GM19468 (cell line): ENCODE results near the gene NCR3LG1.
"Not testable (repeated sequence)": the region's sequence is repeated elsewhere in the genome, so short reads cannot be mapped to it uniquely, and the experiment has no call there.

Experiments
- ATAC-seq: cut with Tn5 transposase; IDR thresholded peaks from one replicate; pipeline ENCODE4 v1.9.1; 2021; ENCODE audit warnings: mild to moderate bottlenecking, moderate library complexity, moderate number of reproducible peaks; ENCODE audit not compliant: unreplicated experiment; ENCODE audit errors: extremely low read depth

NCR3LG1 gene

DNA sequence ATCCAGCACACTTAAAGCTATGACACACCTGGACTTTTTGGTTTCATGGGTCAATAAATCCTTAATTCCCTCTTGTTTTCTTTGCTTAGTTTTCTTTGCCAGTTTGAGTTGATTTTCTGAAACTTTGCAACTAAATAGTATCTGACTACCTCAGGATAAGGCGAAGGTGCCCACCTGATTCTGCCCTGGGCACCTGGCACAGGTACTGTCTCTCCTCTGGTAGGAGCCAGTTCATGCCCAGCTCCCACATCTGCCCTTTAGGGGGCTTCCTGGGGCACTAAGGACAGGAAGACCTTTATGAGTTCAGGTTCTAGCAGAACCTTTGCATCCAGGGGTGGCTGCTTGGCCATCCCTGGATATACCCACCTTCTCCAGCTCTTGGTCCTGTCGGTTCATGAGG lies 56.4 kb downstream of the NCR3LG1 start:
- no peak for ATAC-seq

DNA sequence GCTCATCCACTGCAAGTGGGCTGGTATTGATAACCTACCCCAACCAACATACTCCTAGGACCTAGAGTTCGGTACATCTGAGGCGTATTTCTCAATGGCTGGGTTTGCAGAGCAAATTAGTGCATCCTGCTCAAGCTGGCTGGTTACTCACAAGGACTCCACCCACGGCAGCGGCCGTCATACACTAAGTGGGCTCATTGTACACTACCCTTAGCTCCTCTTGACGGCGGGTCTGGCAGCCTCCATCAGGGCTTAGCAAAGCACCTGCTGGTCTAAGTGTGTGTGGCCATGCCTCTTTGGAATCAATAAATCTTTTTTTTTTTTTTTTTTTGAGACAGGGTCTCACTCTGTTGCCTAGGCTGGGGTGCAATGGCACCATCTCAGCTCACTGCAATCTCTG lies 57.0 kb downstream of the NCR3LG1 start:
- no peak for ATAC-seq

DNA sequence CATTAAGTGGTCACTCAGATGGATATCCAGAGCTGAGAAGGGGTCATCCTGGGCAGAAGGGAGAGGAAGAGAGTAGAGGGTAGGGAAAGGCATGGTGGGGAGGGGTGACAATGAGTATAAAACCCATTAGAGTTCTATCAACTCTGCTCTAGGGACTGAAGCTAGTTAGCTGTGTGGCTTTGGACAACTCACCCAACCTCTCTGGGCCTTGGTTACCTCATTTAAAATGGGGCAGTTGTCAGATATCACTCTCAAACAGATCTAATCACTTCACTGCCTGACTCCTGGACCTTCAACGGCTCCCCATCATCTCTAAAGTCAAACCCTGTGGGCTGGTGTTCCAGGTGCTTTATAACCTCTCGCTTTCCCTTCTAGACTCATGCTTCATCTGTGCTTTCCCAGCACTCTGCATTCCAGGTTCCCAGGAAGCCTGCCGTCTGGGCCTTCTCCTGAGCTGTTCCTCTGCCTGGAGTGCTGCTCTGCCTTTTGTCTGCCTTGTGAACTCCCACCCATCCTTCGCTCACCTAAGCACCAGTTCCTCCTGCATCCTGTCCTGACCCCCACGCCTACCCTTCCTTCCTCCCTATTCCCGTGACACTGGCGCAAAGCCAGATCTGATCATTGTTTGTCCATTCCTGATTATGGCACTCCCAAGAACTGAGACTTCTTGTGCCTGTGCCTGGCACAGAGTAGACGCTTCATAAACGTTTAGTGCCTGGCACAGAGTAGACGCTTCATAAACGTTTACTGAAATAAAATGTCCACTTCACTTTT lies 59.2 kb downstream of the NCR3LG1 start:
- ATAC-seq = no peak

DNA sequence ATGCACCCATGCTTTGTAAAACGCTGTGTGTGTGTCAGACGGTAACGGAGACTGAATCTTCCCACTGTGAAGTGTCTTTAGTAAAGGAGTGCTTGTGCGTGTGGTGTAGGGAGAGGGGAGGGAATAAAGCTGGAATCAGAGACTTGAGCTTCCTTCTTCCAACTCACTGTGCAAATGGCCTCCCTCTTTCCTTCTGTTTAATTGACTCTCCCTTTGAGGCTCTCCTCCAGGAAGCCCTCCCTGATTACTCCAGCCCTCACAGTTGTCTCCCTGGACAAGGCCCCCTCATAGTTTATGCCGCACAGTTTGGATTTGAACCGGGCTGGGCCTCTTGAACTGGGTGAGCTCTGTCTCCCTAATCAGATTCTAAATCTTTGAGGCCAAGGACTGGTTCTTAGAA lies 59.8 kb downstream of the NCR3LG1 start:
- ATAC-seq = no peak

DNA sequence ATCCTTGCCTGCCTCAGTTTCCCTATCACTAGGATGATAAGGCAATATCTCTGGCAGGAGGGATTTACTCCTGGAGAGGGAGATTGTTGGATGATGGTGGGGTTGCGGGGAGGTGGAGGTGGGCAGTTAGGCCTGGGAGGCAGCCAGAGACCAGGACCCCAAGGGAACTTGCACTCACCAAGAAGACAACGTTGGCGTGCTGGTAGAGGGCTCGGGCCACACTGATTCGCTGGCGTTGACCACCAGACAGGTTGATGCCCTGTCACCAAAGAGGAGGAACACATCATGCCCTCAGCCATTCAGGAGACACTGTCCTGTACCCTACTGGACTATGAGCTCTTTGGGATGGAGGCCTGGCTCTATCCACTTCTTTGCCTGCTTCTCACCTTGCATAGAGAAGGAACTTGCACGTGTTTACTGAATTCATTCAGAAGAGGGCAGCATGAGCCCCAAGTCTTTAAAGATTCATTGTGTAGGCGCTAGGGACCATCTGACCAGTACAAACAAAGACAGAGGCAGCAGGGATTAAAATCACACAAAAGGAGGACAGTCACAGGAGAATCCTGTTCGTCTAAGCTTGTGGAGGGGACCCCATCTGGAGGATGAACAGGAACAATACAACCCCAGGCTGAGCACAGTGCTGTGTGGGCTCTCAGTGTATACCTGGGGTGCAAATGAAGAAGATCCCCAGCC lies 61.0 kb downstream of the NCR3LG1 start:
- ATAC-seq = no peak

DNA sequence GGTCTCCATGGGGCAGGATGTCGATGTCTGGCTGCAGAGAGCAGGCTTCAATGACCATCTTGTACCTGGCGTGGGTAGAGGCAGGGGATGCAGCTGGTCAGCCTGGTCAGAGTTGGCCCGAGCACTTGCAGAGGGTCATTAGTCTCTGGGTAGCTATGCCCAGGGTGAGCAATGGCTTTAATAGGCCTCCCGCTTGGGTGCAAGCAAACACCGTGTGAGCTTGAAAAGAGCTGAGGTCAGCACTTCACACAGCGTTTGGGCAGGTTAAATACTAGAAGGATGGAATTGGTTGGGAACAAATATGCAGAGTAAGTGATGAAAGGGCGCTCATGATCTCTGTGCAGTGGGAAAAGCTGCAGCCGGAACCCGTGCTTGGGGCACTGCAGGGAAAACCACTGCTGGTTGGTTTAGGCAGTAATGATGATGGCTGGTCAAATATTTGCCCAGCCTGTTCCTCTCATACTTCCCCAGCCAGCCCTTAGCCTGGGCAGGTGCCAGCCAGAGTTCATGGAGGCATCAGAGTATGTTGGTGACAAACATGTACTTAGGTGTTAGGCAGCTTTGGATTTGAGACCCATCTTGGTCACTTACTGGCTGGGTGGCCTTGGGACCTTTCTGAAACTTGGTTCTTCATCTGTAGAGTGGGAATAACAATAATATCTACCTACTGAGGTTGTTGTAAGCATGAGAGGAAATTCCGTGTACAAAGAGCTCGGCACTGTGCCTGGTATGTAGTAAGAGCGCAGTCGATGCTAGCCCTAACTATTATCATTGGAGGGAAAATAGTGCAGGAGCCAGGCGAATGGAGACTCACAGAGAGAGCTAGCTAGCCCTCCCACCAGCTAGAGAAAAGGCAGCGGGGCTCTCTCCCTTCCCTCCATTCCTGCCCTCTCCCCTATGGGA lies 62.1 kb downstream of the NCR3LG1 start:
- no peak for ATAC-seq

DNA sequence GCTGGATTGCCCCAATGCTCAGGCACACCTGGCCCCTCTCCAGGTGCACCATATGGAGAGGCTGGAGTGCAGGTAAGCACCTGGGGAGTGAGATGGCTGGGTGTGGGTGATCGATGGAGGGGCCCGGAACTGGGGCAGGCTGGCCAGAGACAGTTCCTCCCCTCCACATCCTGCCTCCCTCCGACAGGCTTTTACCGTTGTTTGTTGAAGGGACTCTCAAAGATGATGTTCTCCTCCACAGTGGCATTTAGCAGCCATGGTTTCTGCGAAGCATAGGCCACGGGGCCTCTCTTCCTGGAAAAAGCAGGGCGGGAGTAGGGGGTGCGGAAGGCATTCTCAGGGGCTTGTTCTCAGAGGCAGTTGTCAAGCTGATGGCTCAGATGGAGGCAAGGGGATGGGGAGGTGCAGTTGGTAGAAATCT lies 62.7 kb downstream of the NCR3LG1 start:
- no peak for ATAC-seq

DNA sequence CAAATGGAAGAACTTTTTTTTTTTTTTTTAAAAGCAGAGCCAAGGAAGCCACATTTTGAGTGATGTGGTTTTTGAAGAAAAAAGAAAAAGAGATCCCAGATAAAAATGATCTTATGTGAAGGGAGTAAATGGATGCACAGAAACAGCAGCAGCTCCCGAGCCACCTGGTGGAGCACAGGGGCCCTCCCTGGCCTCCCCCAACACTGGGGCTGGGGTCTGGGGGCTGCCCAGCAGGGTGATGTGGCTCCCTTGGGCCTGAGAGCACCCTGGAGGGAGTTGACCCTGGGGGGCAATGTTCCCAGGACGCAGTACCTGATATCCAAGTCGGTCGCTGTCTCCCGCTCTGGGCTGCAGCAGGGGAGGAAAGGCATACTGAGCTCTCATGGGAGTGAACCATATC lies 63.4 kb downstream of the NCR3LG1 start:
- no peak for ATAC-seq

DNA sequence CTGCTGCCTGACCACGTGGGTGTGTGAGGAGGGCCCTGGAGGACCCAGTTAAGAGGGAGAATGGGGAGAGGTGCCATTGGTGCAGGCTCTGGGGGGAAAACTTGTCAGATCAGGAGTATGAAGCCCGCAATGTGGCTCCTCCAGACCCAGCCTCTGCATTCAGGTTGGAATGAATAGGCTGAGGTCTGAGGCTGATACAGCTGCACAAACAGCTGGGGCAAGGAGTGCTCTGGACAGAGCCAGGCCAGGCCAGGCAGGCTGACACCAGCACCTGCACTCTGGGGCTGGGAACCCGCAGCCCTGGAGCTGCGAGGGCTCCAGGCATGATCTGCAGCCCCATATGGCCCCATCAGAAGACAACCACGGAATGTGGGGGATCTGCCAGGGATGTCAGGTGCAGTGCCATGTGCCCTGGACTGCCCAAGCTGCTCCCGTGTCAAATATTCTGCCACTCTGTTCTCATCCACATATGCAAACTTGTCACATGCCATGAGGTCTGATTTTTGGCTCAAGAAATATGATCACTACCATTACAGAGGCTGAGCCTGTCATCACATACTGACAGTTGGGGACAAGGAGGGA lies 64.0 kb downstream of the NCR3LG1 start:
- no peak for ATAC-seq

DNA sequence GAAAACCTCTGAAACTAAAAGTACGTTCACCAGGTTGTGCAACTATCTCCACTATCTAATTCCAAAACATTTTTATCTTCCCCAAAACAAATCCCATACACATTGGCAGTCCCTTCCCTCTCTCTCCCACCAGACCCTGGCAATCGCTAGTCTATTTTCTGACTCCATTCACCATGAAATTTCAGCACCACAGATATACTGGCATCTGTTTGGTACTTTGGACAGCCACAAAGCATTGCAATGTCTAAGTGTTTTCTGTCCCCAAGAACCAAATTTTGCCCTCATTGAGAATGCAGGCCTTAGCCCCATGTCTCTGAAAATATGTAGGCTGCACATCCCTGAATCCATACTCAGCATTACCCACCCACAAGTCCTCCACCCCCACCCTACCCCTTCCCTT lies 64.9 kb downstream of the NCR3LG1 start:
- no peak for ATAC-seq

DNA sequence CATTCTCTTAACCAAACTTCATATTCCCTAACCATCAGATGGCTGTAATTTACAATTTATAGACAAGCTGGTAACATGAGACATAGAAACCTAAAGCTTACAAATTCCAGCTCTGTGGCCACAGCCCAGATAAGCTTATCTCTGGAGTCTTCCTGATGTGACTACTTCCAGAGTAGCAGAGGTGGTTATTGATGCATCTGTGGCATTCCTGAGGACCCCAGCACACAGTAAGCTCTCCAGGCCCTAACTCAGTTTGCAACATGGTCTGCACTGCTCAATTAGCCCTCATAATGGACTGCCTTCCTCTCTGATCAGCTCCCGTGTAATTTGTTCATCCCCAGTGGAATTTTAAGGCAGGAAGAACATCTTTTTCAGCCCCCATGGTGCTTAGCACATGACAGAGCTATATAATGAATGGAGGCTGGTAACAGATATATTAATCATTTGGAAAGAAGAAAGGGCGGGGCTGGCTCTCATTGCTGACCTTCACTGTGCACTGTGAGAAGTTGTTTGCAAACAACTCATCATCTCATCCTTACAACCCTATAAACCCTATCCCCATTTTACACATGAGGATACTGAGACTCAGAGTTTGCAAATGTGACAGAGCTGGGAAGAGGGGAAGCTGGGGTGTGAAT lies 67.0 kb downstream of the NCR3LG1 start:
- ATAC-seq = no peak

DNA sequence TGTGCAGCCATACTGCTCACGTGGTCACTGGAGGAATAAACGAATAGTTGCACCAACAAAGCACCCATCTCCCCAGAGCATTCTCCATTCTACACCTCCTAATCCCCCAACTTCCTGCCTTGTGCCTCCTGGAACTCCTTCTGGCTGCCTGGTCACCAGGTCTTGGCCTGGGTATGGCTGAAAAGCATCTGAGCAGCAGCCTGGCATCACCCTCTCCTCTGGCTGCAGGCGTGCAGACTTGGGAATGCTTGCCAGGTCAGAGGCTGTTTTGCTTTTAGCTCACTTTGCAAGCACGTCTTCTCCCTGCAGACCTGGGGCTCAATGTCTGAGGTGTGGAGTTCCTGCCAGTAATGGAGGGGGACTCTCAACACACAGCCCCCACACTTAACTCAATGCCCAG lies 70.2 kb downstream of the NCR3LG1 start:
- no peak for ATAC-seq

DNA sequence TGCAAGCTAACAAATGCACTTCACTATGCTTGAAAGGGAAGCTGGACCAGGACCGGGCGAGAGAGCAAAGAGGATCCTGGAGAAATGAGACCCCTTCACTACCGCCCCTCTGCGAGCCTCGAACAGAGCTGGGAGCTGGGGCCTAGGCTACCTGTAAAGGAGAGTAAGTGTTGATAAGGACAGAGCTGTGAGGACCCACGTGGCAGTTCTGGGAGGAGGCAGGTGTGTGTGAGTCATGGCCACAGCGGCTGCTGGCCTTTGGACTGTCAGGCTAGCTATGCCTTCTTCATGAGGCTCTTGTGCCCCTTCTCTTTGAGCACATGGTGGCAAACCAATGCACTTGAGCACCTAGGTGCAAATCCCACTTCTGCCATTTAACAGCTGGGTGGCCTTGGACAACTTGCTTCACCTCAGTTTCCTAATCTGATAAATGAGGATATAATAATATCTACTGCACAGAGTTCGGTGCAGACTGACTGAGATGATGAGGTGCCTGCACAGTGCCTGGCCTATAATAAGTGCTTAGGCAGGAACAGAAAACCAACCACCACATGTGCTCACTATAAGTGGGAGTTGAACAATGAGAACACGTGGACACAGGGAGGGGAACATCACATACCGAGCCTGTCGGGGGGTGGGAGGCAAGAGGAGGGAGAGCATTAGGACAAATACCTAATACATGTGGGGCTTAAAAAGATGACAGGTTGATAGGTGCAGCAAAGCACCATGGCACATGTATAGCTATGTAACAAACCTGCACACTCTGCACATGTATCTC lies 72.1 kb downstream of the NCR3LG1 start:
- ATAC-seq = no peak

DNA sequence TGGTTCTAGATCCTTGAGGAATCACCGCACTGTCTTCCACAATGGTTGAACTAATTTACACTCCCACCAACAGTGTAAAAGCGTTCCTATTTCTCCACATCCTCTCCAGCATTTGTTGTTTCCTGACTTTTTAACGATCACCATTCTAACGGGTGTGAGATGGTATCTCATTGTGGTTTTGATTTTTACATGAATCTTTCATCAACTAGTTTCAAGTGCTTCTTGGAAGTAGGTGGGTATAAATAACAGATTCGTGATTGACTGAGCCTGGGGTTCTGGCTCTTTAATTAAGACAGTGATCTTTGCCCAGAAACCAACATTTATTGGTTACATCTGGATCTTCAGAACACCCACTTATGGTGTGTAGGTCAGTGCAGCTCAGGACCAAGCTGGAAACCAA lies 74.6 kb downstream of the NCR3LG1 start:
- ATAC-seq = not testable (repeated sequence)
